ENCODE results near the gene EFNA2. TPM values are rescaled to one million over a fixed set of nuclear protein-coding genes. Genes with fewer than 3 reads are reported as not detected.
A peak's percentile ranks its signal among the peaks of the same experiment; 100 is the strongest.

The EFNA2 gene
- total RNA-seq, 1 donor from 2014 or later = 14.6 TPM

DNA sequence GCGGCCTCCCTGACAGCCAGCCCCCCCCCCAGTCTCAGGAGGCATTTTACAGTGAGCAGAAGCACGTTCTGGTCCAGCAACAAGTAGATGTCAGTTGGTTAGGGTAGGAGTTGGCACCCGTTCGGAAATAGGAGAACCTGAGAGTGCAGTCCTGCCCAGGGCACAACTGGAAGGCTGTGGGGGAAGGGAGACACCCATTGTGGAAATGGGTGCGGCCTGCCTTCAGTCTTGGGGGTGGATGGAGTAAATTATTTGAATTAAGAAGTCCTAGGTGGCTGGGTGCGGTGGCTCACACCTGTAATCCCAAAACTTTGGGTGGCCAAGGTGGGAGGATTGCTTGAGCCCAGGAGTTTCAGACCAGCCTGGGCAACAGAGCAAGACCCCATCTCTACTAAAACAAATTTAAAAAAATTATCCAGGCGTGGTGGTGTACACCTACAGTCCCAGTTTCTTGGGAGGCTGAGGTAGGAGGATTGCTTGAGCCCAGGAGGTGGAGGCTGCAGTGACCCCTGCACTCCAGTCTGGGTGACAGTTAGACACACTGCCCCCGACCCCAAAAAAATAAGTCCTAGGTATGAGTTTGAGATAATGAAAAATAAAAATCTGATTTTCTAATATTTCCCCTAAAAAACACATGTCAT is 15.3 kb upstream of the EFNA2 start:
- peaks cover 24% of the 10 kb centered on the region for H3K27me3 Mint-ChIP-seq (ENCODE audit: unreplicated experiment)
- H3K9me3 Mint-ChIP-seq (ENCODE audit: unreplicated experiment) = no peaks in the 10 kb centered on the region
- peaks cover 39% of the 10 kb centered on the region for H3K4me1 Mint-ChIP-seq (ENCODE audit: unreplicated experiment)
- H3K36me3 Mint-ChIP-seq (ENCODE audit: low read depth, unreplicated experiment) = peaks cover 30% of the 10 kb centered on the region
- H3K27ac Mint-ChIP-seq (ENCODE audit: unreplicated experiment) = peak overlapping the region; percentile 91
- DNase-seq (ENCODE audit: low spot score) = no peak
- H3K4me3 Mint-ChIP-seq (ENCODE audit: unreplicated experiment) = peak overlapping the region; percentile 94
- TF ChIP-seq, protein P1, sequence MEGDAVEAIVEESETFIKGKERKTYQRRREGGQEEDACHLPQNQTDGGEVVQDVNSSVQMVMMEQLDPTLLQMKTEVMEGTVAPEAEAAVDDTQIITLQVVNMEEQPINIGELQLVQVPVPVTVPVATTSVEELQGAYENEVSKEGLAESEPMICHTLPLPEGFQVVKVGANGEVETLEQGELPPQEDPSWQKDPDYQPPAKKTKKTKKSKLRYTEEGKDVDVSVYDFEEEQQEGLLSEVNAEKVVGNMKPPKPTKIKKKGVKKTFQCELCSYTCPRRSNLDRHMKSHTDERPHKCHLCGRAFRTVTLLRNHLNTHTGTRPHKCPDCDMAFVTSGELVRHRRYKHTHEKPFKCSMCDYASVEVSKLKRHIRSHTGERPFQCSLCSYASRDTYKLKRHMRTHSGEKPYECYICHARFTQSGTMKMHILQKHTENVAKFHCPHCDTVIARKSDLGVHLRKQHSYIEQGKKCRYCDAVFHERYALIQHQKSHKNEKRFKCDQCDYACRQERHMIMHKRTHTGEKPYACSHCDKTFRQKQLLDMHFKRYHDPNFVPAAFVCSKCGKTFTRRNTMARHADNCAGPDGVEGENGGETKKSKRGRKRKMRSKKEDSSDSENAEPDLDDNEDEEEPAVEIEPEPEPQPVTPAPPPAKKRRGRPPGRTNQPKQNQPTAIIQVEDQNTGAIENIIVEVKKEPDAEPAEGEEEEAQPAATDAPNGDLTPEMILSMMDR (IDR thresholded peaks at IDR 0.05; ENCODE audit: unreplicated experiment) = no peak

DNA sequence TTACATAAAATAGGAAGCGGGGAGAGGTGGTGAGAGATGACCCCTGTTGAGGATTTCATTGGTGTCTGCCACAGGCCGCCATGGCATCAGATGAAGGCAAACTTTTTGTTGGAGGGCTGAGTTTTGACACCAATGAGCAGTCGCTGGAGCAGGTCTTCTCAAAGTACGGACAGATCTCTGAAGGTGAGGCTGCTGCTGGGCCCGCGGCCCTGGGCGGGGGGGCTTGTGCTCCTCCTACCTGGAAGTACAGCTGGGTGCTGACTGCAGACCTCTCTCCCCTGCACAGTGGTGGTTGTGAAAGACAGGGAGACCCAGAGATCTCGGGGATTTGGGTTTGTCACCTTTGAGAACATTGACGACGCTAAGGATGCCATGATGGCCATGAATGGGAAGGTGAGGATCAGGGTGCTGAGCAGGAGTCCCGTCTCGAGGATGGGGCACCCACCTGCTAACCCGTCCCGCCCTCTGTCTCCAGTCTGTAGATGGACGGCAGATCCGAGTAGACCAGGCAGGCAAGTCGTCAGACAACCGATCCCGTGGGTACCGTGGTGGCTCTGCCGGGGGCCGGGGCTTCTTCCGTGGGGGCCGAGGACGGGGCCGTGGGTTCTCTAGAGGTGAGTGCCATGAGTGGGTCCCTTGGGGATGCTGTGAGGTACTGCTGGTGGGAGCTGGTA is 14.7 kb upstream of the EFNA2 start:
- H3K27ac Mint-ChIP-seq (ENCODE audit: unreplicated experiment) = peak overlapping the region; percentile 91
- H3K4me3 Mint-ChIP-seq (ENCODE audit: unreplicated experiment) = peak overlapping the region; percentile 94
- TF ChIP-seq, protein P1 (IDR thresholded peaks at IDR 0.05; ENCODE audit: unreplicated experiment) = no peak
- peaks cover 36% of the 10 kb centered on the region for H3K4me1 Mint-ChIP-seq (ENCODE audit: unreplicated experiment)
- H3K9me3 Mint-ChIP-seq (ENCODE audit: unreplicated experiment) = no peaks in the 10 kb centered on the region
- no peak for DNase-seq (ENCODE audit: low spot score)
- H3K36me3 Mint-ChIP-seq (ENCODE audit: low read depth, unreplicated experiment) = peaks cover 30% of the 10 kb centered on the region
- H3K27me3 Mint-ChIP-seq (ENCODE audit: unreplicated experiment) = peaks cover 24% of the 10 kb centered on the region

DNA sequence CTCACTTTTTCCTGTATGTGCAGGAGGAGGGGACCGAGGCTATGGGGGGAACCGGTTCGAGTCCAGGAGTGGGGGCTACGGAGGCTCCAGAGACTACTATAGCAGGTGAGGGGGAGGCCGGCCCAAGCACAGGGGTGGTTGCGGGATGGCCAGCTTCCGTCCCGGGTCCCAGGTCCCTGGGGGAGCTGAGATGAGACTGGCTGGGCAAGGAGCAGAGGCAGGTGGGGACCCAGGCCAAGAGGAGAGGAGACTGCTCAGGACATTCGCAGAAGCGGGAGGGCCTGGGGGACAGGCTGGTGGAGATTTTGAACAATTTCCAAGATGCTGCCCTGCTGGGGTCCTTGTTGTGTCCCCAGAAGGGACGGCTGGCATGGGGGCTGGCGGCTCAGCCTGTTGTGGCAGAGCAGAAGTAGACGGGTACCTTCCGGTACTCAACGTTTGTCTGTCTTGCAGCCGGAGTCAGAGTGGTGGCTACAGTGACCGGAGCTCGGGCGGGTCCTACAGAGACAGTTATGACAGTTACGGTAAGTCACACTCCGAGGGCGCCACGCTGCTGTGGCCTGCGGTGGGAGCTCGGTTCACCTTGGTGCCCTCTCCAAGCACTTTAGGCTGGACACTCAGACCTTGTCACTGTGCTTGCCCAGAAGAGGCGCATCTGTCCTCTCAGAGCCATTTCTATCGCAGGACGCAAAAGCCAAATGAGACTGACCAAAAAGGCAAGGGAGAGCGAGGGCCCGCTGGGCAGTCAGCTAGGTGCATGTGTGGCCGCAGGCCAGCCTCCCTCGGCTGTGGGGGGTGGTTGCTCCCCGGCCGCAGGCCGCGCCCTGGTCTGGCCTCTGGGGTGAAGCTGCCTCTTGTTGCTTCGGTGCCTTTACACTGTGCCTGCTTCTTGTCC is 13.9 kb upstream of the EFNA2 start:
- H3K27me3 Mint-ChIP-seq (ENCODE audit: unreplicated experiment) = peaks cover 24% of the 10 kb centered on the region
- DNase-seq (ENCODE audit: low spot score) = no peak
- H3K9me3 Mint-ChIP-seq (ENCODE audit: unreplicated experiment) = no peaks in the 10 kb centered on the region
- TF ChIP-seq, protein P1 (IDR thresholded peaks at IDR 0.05; ENCODE audit: unreplicated experiment) = no peak
- H3K27ac Mint-ChIP-seq (ENCODE audit: unreplicated experiment) = no peak overlapping the region
- H3K36me3 Mint-ChIP-seq (ENCODE audit: low read depth, unreplicated experiment) = peaks cover 30% of the 10 kb centered on the region
- H3K4me1 Mint-ChIP-seq (ENCODE audit: unreplicated experiment) = peaks cover 36% of the 10 kb centered on the region
- H3K4me3 Mint-ChIP-seq (ENCODE audit: unreplicated experiment) = peak overlapping the region; percentile 77

DNA sequence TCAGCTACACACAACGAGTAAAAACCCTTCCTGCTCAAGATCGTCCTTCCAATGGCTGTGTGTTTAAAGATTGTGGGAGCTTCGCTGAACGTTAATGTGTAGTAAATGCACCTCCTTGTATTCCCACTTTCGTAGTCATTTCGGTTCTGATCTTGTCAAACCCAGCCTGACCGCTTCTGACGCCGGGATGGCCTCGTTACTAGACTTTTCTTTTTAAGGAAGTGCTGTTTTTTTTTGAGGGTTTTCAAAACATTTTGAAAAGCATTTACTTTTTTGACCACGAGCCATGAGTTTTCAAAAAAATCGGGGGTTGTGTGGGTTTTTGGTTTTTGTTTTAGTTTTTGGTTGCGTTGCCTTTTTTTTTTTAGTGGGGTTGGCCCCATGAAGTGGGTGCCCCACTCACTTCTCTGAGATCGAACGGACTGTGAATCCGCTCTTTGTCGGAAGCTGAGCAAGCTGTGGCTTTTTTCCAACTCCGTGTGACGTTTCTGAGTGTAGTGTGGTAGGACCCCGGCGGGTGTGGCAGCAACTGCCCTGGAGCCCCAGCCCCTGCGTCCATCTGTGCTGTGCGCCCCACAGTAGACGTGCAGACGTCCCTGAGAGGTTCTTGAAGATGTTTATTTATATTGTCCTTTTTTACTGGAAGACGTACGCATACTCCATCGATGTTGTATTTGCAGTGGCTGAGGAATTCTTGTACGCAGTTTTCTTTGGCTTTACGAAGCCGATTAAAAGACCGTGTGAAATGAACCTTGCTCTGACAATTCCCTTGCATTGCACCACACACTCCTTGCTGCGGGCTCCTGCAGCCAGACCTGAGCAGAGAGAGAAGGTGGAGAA is 13.0 kb upstream of the EFNA2 start:
- TF ChIP-seq, protein P1 (IDR thresholded peaks at IDR 0.05; ENCODE audit: unreplicated experiment) = no peak
- H3K27ac Mint-ChIP-seq (ENCODE audit: unreplicated experiment) = peak overlapping the region; percentile 74
- peak overlapping the region; percentile 77 for H3K4me3 Mint-ChIP-seq (ENCODE audit: unreplicated experiment)
- no peak for DNase-seq (ENCODE audit: low spot score)
- peaks cover 30% of the 10 kb centered on the region for H3K36me3 Mint-ChIP-seq (ENCODE audit: low read depth, unreplicated experiment)
- peaks cover 21% of the 10 kb centered on the region for H3K27me3 Mint-ChIP-seq (ENCODE audit: unreplicated experiment)
- no peaks in the 10 kb centered on the region for H3K9me3 Mint-ChIP-seq (ENCODE audit: unreplicated experiment)
- H3K4me1 Mint-ChIP-seq (ENCODE audit: unreplicated experiment) = peaks cover 31% of the 10 kb centered on the region

Data from endothelial cell (in vitro differentiated cells).